Uterus (tissue), 4 donors: ENCODE results near the gene LRFN3. TPM values are rescaled to one million over a fixed set of nuclear protein-coding genes. Genes with fewer than 3 reads are reported as not detected.

Experiments used
- DNase-seq, 2 donors: peaks; one replicate each; pipeline ENCODE4 v3.0.0-alpha.2; 2019 to 2020
- H3K27ac ChIP-seq, 2 donors: fragments of 200-600 bp; sonication (generic); 1 replicate in 1 of 2; 2 replicates in 1 of 2; pipeline ENCODE4 v1.5.1; 2016 to 2018
- H3K27me3 ChIP-seq, 2 donors: fragments of 200-600 bp; sonication (generic); one replicate each; pipeline ENCODE4 v1.5.1; 2018 to 2019; ENCODE audit warnings: control low read depth in 1 of 2
- H3K36me3 ChIP-seq, 2 donors: fragments of 200-600 bp; sonication (generic); one replicate each; pipeline ENCODE4 v1.5.1; 2019; ENCODE audit warnings: control low read depth in 1 of 2
- H3K4me1 ChIP-seq, 2 donors: fragments of 200-600 bp; sonication (generic); one replicate each; pipeline ENCODE4 v1.5.1; 2018 to 2019; ENCODE audit warnings: control low read depth in 1 of 2
- H3K4me3 ChIP-seq, 2 donors: fragments of 200-600 bp; sonication (generic); 1 replicate in 1 of 2; 2 replicates in 1 of 2; pipeline ENCODE4 v1.5.1; 2018 to 2019; ENCODE audit warnings: mild to moderate bottlenecking in 1 of 2
- H3K9me3 ChIP-seq, 2 donors: fragments of 200-600 bp; sonication (generic); one replicate each; pipeline ENCODE4 v1.5.1; 2019; ENCODE audit warnings: control low read depth in 1 of 2
- CTCF ChIP-seq, 4 experiments: fragments of 200-600 bp in 2 of 4; fragments of 450-650 bp in 2 of 4; sonication (generic) in 2 of 4; IDR thresholded peaks; one replicate each; pipeline ENCODE4 v1.5.1; 2016 to 2019; ENCODE audit warnings: antibody characterized with exemption in 4 of 4, mild to moderate bottlenecking in 2 of 4, moderate library complexity in 1 of 4
- POLR2A ChIP-seq, 2 donors: fragments of 450-650 bp; IDR thresholded peaks; one replicate each; pipeline ENCODE4 v1.6.1; 2016; ENCODE audit warnings: antibody characterized with exemption in 2 of 2, mild to moderate bottlenecking in 1 of 2, moderate library complexity in 1 of 2
- intact Hi-C: fragments of 100-400 bp; cut with DNase I; formaldehyde crosslinking; loops from one replicate; pipeline ENCODE4 v1.15.1; 2023; ENCODE audit warnings: low total_unique reads
- total RNA-seq, 4 donors: library from RNA; depleted of rRNA in 3 of 4; stranded (reverse); fragments of >200 nt in 3 of 4; gene quantifications; one replicate each; pipeline versions ENCODE4 v1.1.0 to v1.2.4, GENCODE V29; 2014 to 2023
- donor health status: DM: yes; HTN: yes; CAD: no.

LRFN3 gene
- total RNA-seq, 4 donors from 2014 or later: 3.1 to 22.4 (median 9.6) TPM

- H3K4me1 ChIP-seq: no peaks in the 10 kb centered on the region
- no peaks in the 10 kb centered on the region for H3K36me3 ChIP-seq
- no peak overlapping the region for H3K27ac ChIP-seq
- DNase-seq: no peak
- no peak for TF ChIP-seq POLR2A (IDR thresholded peaks at IDR 0.05)
- no peak for TF ChIP-seq CTCF (IDR thresholded peaks at IDR 0.05)
- H3K27me3 ChIP-seq: no peaks in the 10 kb centered on the region
- H3K4me3 ChIP-seq: no peak overlapping the region
- intact Hi-C loops: no loop called here
- H3K9me3 ChIP-seq: no peaks in the 10 kb centered on the region
Measured at GRCh38 chr19:35990156-35990555, 54.0 kb downstream of the LRFN3 start.

GRCh38 chr19:35990771-35991730, 54.9 kb downstream of the LRFN3 start:
- no peak overlapping the region for H3K27ac ChIP-seq
- no peak overlapping the region for H3K4me3 ChIP-seq
- TF ChIP-seq POLR2A (IDR thresholded peaks at IDR 0.05): no peak
- H3K9me3 ChIP-seq: no peaks in the 10 kb centered on the region
- no peak for DNase-seq
- no peaks in the 10 kb centered on the region for H3K27me3 ChIP-seq
- H3K36me3 ChIP-seq: no peaks in the 10 kb centered on the region
- intact Hi-C loops: no loop called here
- H3K4me1 ChIP-seq: no peaks in the 10 kb centered on the region

GRCh38 chr19:35991731-35992450, 55.7 kb downstream of the LRFN3 start:
- Histone ChIP-seq H3K9me3 (no peaks in the 10 kb centered on the region), H3K4me1 (no peaks in the 10 kb centered on the region), H3K27ac (no peak overlapping the region), H3K4me3 (no peak overlapping the region), H3K36me3 (no peaks in the 10 kb centered on the region), H3K27me3 (no peaks in the 10 kb centered on the region)
- no peak for DNase-seq
- TF ChIP-seq CTCF (IDR thresholded peaks at IDR 0.05) (no peak), POLR2A (IDR thresholded peaks at IDR 0.05) (no peak)
- intact Hi-C loops: no loop called here

- H3K27me3 ChIP-seq: no peaks in the 10 kb centered on the region
- H3K9me3 ChIP-seq: no peaks in the 10 kb centered on the region
- no peaks in the 10 kb centered on the region for H3K4me1 ChIP-seq
- DNase-seq: no peak
- no peaks in the 10 kb centered on the region for H3K36me3 ChIP-seq
- H3K4me3 ChIP-seq: no peak overlapping the region
- intact Hi-C loops: no loop called here
- H3K27ac ChIP-seq: no peak overlapping the region
- TF ChIP-seq POLR2A (IDR thresholded peaks at IDR 0.05) (no peak), CTCF (IDR thresholded peaks at IDR 0.05) (no peak)
Measured at GRCh38 chr19:35992907-35993765, 57.0 kb downstream of the LRFN3 start.

GRCh38 chr19:35993923-35994598, 57.9 kb downstream of the LRFN3 start:
- peak overlapping the region; percentile 77 to 91 for H3K4me3 ChIP-seq
- H3K4me1 ChIP-seq: peaks cover 0 to 4% of the 10 kb centered on the region in 2 donors
- H3K9me3 ChIP-seq: no peaks in the 10 kb centered on the region
- intact Hi-C loops: no loop called here
- no peaks in the 10 kb centered on the region for H3K36me3 ChIP-seq
- H3K27me3 ChIP-seq: no peaks in the 10 kb centered on the region
- DNase-seq: peak; percentile 35 to 54
- TF ChIP-seq POLR2A (IDR thresholded peaks at IDR 0.05): no peak
- TF ChIP-seq CTCF (IDR thresholded peaks at IDR 0.05): peak in 1 of 4 experiments; percentile 20
- H3K27ac ChIP-seq: no peak overlapping the region
